K562 (cell line): ENCODE results near the gene C1R. TPM values are rescaled to one million over a fixed set of nuclear protein-coding genes. Genes with fewer than 3 reads are reported as not detected.
A peak's percentile ranks its signal among the peaks of the same experiment; 100 is the strongest.

ENCODE experiments used
- BRF1 ChIP-seq: IDR thresholded peaks from 3 replicates; pipeline ENCODE4 v1.6.1; 2011; ENCODE audit warnings: borderline replicate concordance, mild to moderate bottlenecking; ENCODE audit not compliant: insufficient read length; ENCODE audit errors: extremely low read depth
- CAMTA2 ChIP-seq: fragments of 250-450 bp; sonication (Bioruptor Pico); conservative IDR thresholded peaks from 2 replicates; pipeline ENCODE4 v1.5.1; 2022
- CBFA2T3 ChIP-seq: fragments of 450-650 bp; IDR thresholded peaks from 2 replicates; pipeline ENCODE4 v1.6.1; 2017
- CBX8 ChIP-seq: fragments of 200-600 bp; sonication (generic); IDR thresholded peaks from 2 replicates; pipeline ENCODE4 v1.6.1; 2012; ENCODE audit warnings: borderline replicate concordance, mixed run types, low read depth, mild to moderate bottlenecking, moderate library complexity, mixed read lengths, low read length, control low read depth, inconsistent platforms; ENCODE audit not compliant: poor library complexity, severe bottlenecking; ENCODE audit errors: extremely low read depth
- EHMT2 ChIP-seq: fragments of 450-650 bp; IDR thresholded peaks from 2 replicates; pipeline ENCODE4 v1.6.1; 2018; ENCODE audit warnings: antibody characterized with exemption
- FOXP1 ChIP-seq: sonication (generic); formaldehyde crosslinking; IDR thresholded peaks from 2 replicates; pipeline ENCODE4 v1.8.0; 2022; ENCODE audit warnings: mild to moderate bottlenecking, missing genetic modification reagents
- HBP1 ChIP-seq: fragments of 450-650 bp; formaldehyde crosslinking; IDR thresholded peaks from 2 replicates; pipeline ENCODE4 v1.4.0; 2022; ENCODE audit warnings: missing genetic modification characterization
- HOMEZ ChIP-seq: fragments of 250-450 bp; sonication (Bioruptor Pico); IDR thresholded peaks from 2 replicates; pipeline ENCODE4 v1.4.0; 2020; ENCODE audit warnings: mild to moderate bottlenecking, moderate library complexity
- MITF ChIP-seq: IDR thresholded peaks from 2 replicates; pipeline ENCODE4 v1.6.1; 2014; ENCODE audit warnings: antibody characterized with exemption
- MTF1 ChIP-seq: fragments of 250-450 bp; sonication (Bioruptor Pico); IDR thresholded peaks from 2 replicates; pipeline ENCODE4 v1.9.0; 2021; ENCODE audit warnings: moderate library complexity, mild to moderate bottlenecking, inconsistent platforms, borderline replicate concordance
- NFIC ChIP-seq: fragments of 450-650 bp; IDR thresholded peaks from 2 replicates; pipeline ENCODE4 v1.6.1; 2017; ENCODE audit warnings: mild to moderate bottlenecking, inconsistent platforms
- PBX2 ChIP-seq, 2 experiments: IDR thresholded peaks in 1 of 2; conservative IDR thresholded peaks in 1 of 2; 2 replicates each; pipeline ENCODE4 v1.6.1; 2016; ENCODE audit warnings: low read depth in 2 of 2, mild to moderate bottlenecking in 1 of 2, missing compliant biosample characterization in 1 of 2, missing genetic modification characterization in 1 of 2, moderate library complexity in 1 of 2
- PKNOX1 ChIP-seq: fragments of 450-650 bp; IDR thresholded peaks from 2 replicates; pipeline ENCODE4 v1.6.1; 2016
- POLR2AphosphoS5 ChIP-seq: IDR thresholded peaks from 2 replicates; pipeline ENCODE4 v1.6.1; 2011; ENCODE audit warnings: mild to moderate bottlenecking, low read depth, low read length, moderate library complexity; ENCODE audit not compliant: control insufficient read depth, insufficient read depth
- RBM14 ChIP-seq: fragments of 200-400 bp; formaldehyde crosslinking; IDR thresholded peaks from 2 replicates; pipeline ENCODE4 v1.6.1; 2018; ENCODE audit warnings: low read depth, mild to moderate bottlenecking, low read length, moderate library complexity, borderline replicate concordance; ENCODE audit not compliant: insufficient read depth
- SP2 ChIP-seq: IDR thresholded peaks from 2 replicates; pipeline ENCODE4 v1.6.1; 2011; ENCODE audit warnings: mild to moderate bottlenecking, low read depth, low read length, moderate library complexity; ENCODE audit not compliant: poor library complexity, severe bottlenecking; ENCODE audit errors: extremely low read depth
- TARDBP ChIP-seq: fragments of 450-650 bp; IDR thresholded peaks from 2 replicates; pipeline ENCODE4 v1.6.1; 2016
- TCF3 ChIP-seq: sonication (generic); formaldehyde crosslinking; IDR thresholded peaks from 2 replicates; pipeline ENCODE4 v1.4.0; 2020; ENCODE audit warnings: mild to moderate bottlenecking, missing genetic modification reagents
- XRCC3 ChIP-seq: fragments of 450-650 bp; IDR thresholded peaks from 2 replicates; pipeline ENCODE4 v1.6.1; 2017; ENCODE audit warnings: mild to moderate bottlenecking, moderate library complexity
- ZBTB1 ChIP-seq: sonication (generic); formaldehyde crosslinking; IDR thresholded peaks from 2 replicates; pipeline ENCODE4 v1.8.1; 2023; ENCODE audit warnings: missing genetic modification reagents, low read depth, mild to moderate bottlenecking, borderline replicate concordance
- ZNF764 ChIP-seq: fragments of 250-450 bp; sonication (Bioruptor Pico); IDR thresholded peaks from 2 replicates; pipeline ENCODE4 v1.4.0; 2020; ENCODE audit warnings: low read depth, mild to moderate bottlenecking, moderate library complexity
- polyA plus RNA-seq, 8 experiments: library from polyadenylated mRNA; depleted of rRNA in 4 of 8; stranded (reverse) in 5 of 8; unstranded in 3 of 8; fragments of >200 nt; fragmentation: Nextera tagmentation in 2 of 8; fragmentation: Illumina TruSeq in 1 of 8; extraction: Ambion mirVana in 2 of 8; extraction: Trizol in 1 of 8; gene quantifications; 2 replicates each; pipeline versions ENCODE4 v1.2.1 to v1.2.3, GENCODE V29; 2011 to 2014; ENCODE audit warnings: inconsistent platforms in 1 of 8, missing spikeins in 1 of 8
- total RNA-seq, 7 experiments: library from RNA; depleted of rRNA in 6 of 7; stranded (reverse); fragments of >200 nt in 6 of 7; fragmentation: Illumina TruSeq in 2 of 7; extraction: Trizol in 2 of 7; gene quantifications; 2 replicates each; pipeline versions ENCODE4 v1.2.1 to v1.2.3, GENCODE V29; 2011 to 2021; ENCODE audit warnings: low replicate concordance in 1 of 7

C1R gene
- total and polyA plus RNA-seq, 9 of the 15 experiments (the other 6 are each of a cell fraction or from before 2014, with no cell fraction given), result 0.07 to 1.0 (median 0.33) TPM; not detected in 1

GRCh38 chr12:7116196-7116595, 24.0 kb upstream of the C1R start (continued):
- no peak for TF ChIP-seq CBX8
- no peak for TF ChIP-seq BRF1
- no peak for TF ChIP-seq MTF1 (CRISPR knock-in tag)
- no peak for TF ChIP-seq SP2
- TF ChIP-seq EHMT2, result no peak
- TF ChIP-seq TCF3 (CRISPR knock-in tag), result peak; percentile 69
- TF ChIP-seq FOXP1 (CRISPR knock-in tag), result no peak
- no peak for TF ChIP-seq HBP1 (CRISPR knock-in tag)
- TF ChIP-seq CAMTA2 (CRISPR knock-in tag), result no peak
- no peak for TF ChIP-seq PBX2 (CRISPR knock-in tag; IDR thresholded peaks at IDR 0.05; ENCODE audit: low read depth)
- no peak for TF ChIP-seq PBX2 (tag; conservative IDR thresholded peaks at IDR 0.05; ENCODE audit: low read depth)
- TF ChIP-seq XRCC3, result no peak
- no peak for TF ChIP-seq MITF
- TF ChIP-seq NFIC, result no peak
- no peak for TF ChIP-seq ZBTB1 (CRISPR knock-in tag)
- TF ChIP-seq ZNF764, result no peak
- no peak for TF ChIP-seq POLR2AphosphoS5
- TF ChIP-seq PKNOX1, result peak; percentile 90
- no peak for TF ChIP-seq RBM14
- TF ChIP-seq HOMEZ (CRISPR knock-in tag), result no peak
- no peak for TF ChIP-seq TARDBP
- peak; percentile 60 for TF ChIP-seq CBFA2T3
